ENCODE data around the gene ZNF619. TPM values are rescaled to one million over a fixed set of nuclear protein-coding genes. Genes with fewer than 3 reads are reported as not detected.

The ZNF619 gene
- total and polyA plus RNA-seq, 2 of the 13 experiments (the other 11 are each of a cell fraction or from before 2014, with no cell fraction given): 0.83 to 5.2 TPM

GRCh38 chr3:40456940-40457823 lies 19.7 kb upstream of the ZNF619 start, which contains the start of gene RPL14 (continued):
- TF ChIP-seq PATZ1 (CRISPR knock-in tag; IDR thresholded peaks at IDR 0.05) (no peak), ATF6 (CRISPR knock-in tag; conservative IDR thresholded peaks at IDR 0.05) (peak; percentile 63; the same call in 1 of the 2 replicates), ELK4 (CRISPR knock-in tag; IDR thresholded peaks at IDR 0.05; ENCODE audit: borderline replicate concordance) (no peak), SMAD9 (CRISPR knock-in tag; IDR thresholded peaks at IDR 0.05) (no peak), CENPX (CRISPR knock-in tag; IDR thresholded peaks at IDR 0.05) (no peak), HOXA9 (CRISPR knock-in tag; IDR thresholded peaks at IDR 0.05; ENCODE audit: borderline replicate concordance) (peak; percentile 93; the same call in 1 of the 2 replicates), SRSF9 (IDR thresholded peaks at IDR 0.05; ENCODE audit: borderline replicate concordance, insufficient read depth, low read depth, low read length, poor library complexity, severe bottlenecking) (no peak), ZMAT5 (CRISPR knock-in tag; IDR thresholded peaks at IDR 0.05; ENCODE audit: borderline replicate concordance, low read depth) (no peak), ZNF747 (CRISPR knock-in tag; IDR thresholded peaks at IDR 0.05; ENCODE audit: borderline replicate concordance) (no peak), ZNF652 (CRISPR knock-in tag; IDR thresholded peaks at IDR 0.05; ENCODE audit: borderline replicate concordance, low read depth) (no peak), RBM39 (IDR thresholded peaks at IDR 0.05; ENCODE audit: low read depth, low read length, poor library complexity, severe bottlenecking) (peak; percentile 89), HOXD1 (CRISPR knock-in tag; IDR thresholded peaks at IDR 0.05) (0 out of 2 replicates have a peak, but pooled peaks have one; percentile 66), ZNF367 (CRISPR knock-in tag; IDR thresholded peaks at IDR 0.05; ENCODE audit: borderline replicate concordance) (peak; percentile 36; the same call in 1 of the 2 replicates), ZNF292 (CRISPR knock-in tag; IDR thresholded peaks at IDR 0.05; ENCODE audit: borderline replicate concordance, low read depth) (no peak)
- TF ChIP-seq, protein P1, sequence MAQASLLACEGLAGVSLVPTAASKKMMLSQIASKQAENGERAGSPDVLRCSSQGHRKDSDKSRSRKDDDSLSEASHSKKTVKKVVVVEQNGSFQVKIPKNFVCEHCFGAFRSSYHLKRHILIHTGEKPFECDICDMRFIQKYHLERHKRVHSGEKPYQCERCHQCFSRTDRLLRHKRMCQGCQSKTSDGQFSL (CRISPR knock-in tag; IDR thresholded peaks at IDR 0.05): no peak
- TF ChIP-seq, protein P2, sequence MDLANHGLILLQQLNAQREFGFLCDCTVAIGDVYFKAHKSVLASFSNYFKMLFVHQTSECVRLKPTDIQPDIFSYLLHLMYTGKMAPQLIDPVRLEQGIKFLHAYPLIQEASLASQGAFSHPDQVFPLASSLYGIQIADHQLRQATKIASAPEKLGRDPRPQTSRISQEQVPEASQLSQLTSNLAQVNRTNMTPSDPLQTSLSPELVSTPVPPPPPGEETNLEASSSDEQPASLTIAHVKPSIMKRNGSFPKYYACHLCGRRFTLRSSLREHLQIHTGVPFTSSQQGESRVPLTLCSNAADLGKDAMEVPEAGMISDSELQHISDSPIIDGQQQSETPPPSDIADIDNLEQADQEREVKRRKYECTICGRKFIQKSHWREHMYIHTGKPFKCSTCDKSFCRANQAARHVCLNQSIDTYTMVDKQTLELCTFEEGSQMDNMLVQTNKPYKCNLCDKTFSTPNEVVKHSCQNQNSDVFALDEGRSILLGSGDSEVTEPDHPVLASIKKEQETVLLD (CRISPR knock-in tag; IDR thresholded peaks at IDR 0.05; ENCODE audit: low read depth): no peak; the same call in 1 of the 2 replicates

Data from HepG2 (cell line).